HepG2 (cell line): Measurements from ENCODE around the gene UBASH3A. TPM values are rescaled to one million over a fixed set of nuclear protein-coding genes. Genes with fewer than 3 reads are reported as not detected.

Experiments used
- CTCF ChIP-seq: sonication (generic); formaldehyde crosslinking; IDR thresholded peaks from 2 replicates; pipeline ENCODE4 v1.5.0; 2020; ENCODE audit warnings: mild to moderate bottlenecking, missing genetic modification reagents, moderate library complexity
- E2F1 ChIP-seq: sonication (generic); formaldehyde crosslinking; IDR thresholded peaks from 2 replicates; pipeline ENCODE4 v1.5.0; 2020; ENCODE audit warnings: missing genetic modification reagents
- HNRNPL ChIP-seq: fragments of 200-400 bp; formaldehyde crosslinking; IDR thresholded peaks from 2 replicates; pipeline ENCODE4 v1.6.1; 2017; ENCODE audit warnings: mild to moderate bottlenecking, low read depth, low read length
- KDM3A ChIP-seq: IDR thresholded peaks from 2 replicates; pipeline ENCODE4 v1.6.1; 2018; ENCODE audit warnings: low read depth, missing compliant biosample characterization
- NR2F1 ChIP-seq, 2 experiments: fragments of 450-650 bp in 1 of 2; formaldehyde crosslinking in 1 of 2; IDR thresholded peaks; 2 replicates each; pipeline versions ENCODE4 v1.5.0 to v1.6.1; 2016 to 2020; ENCODE audit warnings: mild to moderate bottlenecking in 1 of 2, missing compliant biosample characterization in 1 of 2, missing genetic modification reagents in 1 of 2, moderate library complexity in 1 of 2
- NR2F2 ChIP-seq: IDR thresholded peaks from 2 replicates; pipeline ENCODE4 v1.6.1; 2012; ENCODE audit warnings: low read depth, inconsistent platforms, borderline replicate concordance
- SRSF9 ChIP-seq: fragments of 200-400 bp; formaldehyde crosslinking; IDR thresholded peaks from 2 replicates; pipeline ENCODE4 v1.6.1; 2018; ENCODE audit warnings: borderline replicate concordance, mild to moderate bottlenecking, low read depth, low read length; ENCODE audit not compliant: insufficient read depth, poor library complexity, severe bottlenecking
- U2AF2 ChIP-seq: fragments of 200-400 bp; formaldehyde crosslinking; IDR thresholded peaks from 2 replicates; pipeline ENCODE4 v1.6.1; 2017; ENCODE audit warnings: low read depth, mild to moderate bottlenecking, low read length
- ZNF121 ChIP-seq: sonication (generic); formaldehyde crosslinking; IDR thresholded peaks from 2 replicates; pipeline ENCODE4 v1.5.0; 2020; ENCODE audit warnings: mild to moderate bottlenecking, missing genetic modification reagents
- ZNF572 ChIP-seq: sonication (generic); formaldehyde crosslinking; IDR thresholded peaks from 2 replicates; pipeline ENCODE4 v1.5.1; 2020; ENCODE audit warnings: mild to moderate bottlenecking, missing genetic modification reagents
- ZNF710 ChIP-seq: sonication (generic); formaldehyde crosslinking; IDR thresholded peaks from 2 replicates; pipeline ENCODE4 v1.5.0; 2020; ENCODE audit warnings: mild to moderate bottlenecking, missing genetic modification reagents, borderline replicate concordance
- ZNF737 ChIP-seq: sonication (generic); formaldehyde crosslinking; IDR thresholded peaks from 2 replicates; pipeline ENCODE4 v1.5.0; 2020; ENCODE audit warnings: missing genetic modification reagents, mild to moderate bottlenecking, borderline replicate concordance
- ZNF780A ChIP-seq: sonication (generic); formaldehyde crosslinking; IDR thresholded peaks from 2 replicates; pipeline ENCODE4 v1.8.0; 2022; ENCODE audit warnings: mild to moderate bottlenecking, missing genetic modification reagents, moderate library complexity
- ZZZ3 ChIP-seq: sonication (generic); formaldehyde crosslinking; IDR thresholded peaks from 2 replicates; pipeline ENCODE4 v1.4.0; 2020; ENCODE audit warnings: missing genetic modification reagents, mild to moderate bottlenecking, borderline replicate concordance
- polyA plus RNA-seq, 8 experiments: library from polyadenylated mRNA; depleted of rRNA in 3 of 8; stranded (reverse) in 7 of 8; unstranded in 1 of 8; fragments of >200 nt; fragmentation: Illumina TruSeq in 4 of 8; extraction: Trizol in 4 of 8; gene quantifications; 2 replicates each; pipeline versions ENCODE4 v1.2.1 to v1.2.3, GENCODE V29; 2011 to 2016; ENCODE audit warnings: low read depth in 4 of 8, missing spikeins in 1 of 8, mixed read lengths in 1 of 8; ENCODE audit not compliant: insufficient read depth in 1 of 8
- total RNA-seq, 5 experiments: library from RNA; depleted of rRNA; stranded (reverse); fragments of >200 nt; fragmentation: Illumina TruSeq; extraction: Trizol; gene quantifications; 2 replicates each; pipeline ENCODE4 v1.2.3, GENCODE V29; 2016; ENCODE audit warnings: low read depth in 1 of 5
- TF ChIP-seq, protein P1 (sequence below): sonication (generic); formaldehyde crosslinking; IDR thresholded peaks from 2 replicates; pipeline ENCODE4 v1.5.1; 2020; ENCODE audit warnings: missing genetic modification reagents, mild to moderate bottlenecking, borderline replicate concordance
- TF ChIP-seq, protein P2 (sequence below): sonication (generic); formaldehyde crosslinking; IDR thresholded peaks from 2 replicates; pipeline ENCODE4 v1.5.1; 2020; ENCODE audit warnings: missing genetic modification reagents, mild to moderate bottlenecking, borderline replicate concordance
- TF ChIP-seq, protein P3 (sequence below): sonication (generic); formaldehyde crosslinking; IDR thresholded peaks from 2 replicates; pipeline ENCODE4 v1.8.1; 2023; ENCODE audit warnings: mild to moderate bottlenecking, inconsistent platforms, moderate library complexity, missing genetic modification reagents, borderline replicate concordance

The UBASH3A gene
- total and polyA plus RNA-seq, 2 of the 13 experiments (the other 11 are each of a cell fraction or from before 2014, with no cell fraction given): not detected

DNA sequence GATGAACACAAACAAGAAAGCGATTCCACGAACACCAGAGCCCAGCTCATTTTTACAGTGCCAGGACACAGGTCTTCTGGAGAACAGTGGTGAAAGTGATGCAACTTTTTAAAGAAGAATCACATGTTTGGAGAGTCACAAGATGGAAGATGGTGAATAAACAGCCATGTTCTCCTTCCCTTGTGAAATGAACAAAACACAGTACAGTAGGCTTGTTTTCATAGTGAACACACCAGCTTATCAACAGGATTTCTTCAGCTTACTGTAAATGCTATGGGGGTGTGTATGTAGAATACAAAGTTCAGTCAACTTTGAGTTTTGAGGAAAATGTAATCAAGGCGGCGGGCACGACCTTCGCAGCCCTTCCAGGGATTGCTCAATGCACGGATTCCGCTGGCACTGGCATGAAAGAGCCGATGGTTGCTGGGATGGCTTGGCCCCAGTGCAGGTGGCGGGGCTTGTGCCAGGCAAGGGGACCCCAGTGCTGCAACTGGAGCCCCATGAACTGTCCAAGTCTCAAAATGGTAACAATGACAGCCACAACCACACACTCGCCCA lies 17.6 kb upstream of the UBASH3A start (continued):
- TF ChIP-seq CTCF (CRISPR knock-in tag) (no peak), KDM3A (peak; percentile 61), NR2F2 (peak; percentile 83), ZNF572 (CRISPR knock-in tag) (no peak), NR2F1 (CRISPR knock-in tag; IDR thresholded peaks at IDR 0.05) (peak; percentile 74 to 84), HNRNPL (peak; percentile 99), SRSF9 (no peak), ZNF780A (CRISPR knock-in tag) (0 out of 2 replicates have a peak, but pooled peaks have one; percentile 65), ZZZ3 (no peak), ZNF710 (CRISPR knock-in tag) (no peak), ZNF737 (no peak), ZNF121 (CRISPR knock-in tag) (0 out of 2 replicates have a peak, but pooled peaks have one; percentile 8), U2AF2 (no peak), E2F1 (CRISPR knock-in tag) (no peak)
- TF ChIP-seq, protein P1, sequence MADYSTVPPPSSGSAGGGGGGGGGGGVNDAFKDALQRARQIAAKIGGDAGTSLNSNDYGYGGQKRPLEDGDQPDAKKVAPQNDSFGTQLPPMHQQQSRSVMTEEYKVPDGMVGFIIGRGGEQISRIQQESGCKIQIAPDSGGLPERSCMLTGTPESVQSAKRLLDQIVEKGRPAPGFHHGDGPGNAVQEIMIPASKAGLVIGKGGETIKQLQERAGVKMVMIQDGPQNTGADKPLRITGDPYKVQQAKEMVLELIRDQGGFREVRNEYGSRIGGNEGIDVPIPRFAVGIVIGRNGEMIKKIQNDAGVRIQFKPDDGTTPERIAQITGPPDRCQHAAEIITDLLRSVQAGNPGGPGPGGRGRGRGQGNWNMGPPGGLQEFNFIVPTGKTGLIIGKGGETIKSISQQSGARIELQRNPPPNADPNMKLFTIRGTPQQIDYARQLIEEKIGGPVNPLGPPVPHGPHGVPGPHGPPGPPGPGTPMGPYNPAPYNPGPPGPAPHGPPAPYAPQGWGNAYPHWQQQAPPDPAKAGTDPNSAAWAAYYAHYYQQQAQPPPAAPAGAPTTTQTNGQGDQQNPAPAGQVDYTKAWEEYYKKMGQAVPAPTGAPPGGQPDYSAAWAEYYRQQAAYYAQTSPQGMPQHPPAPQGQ (CRISPR knock-in tag): no peak; the same call in 1 of the 2 replicates
- TF ChIP-seq, protein P2, sequence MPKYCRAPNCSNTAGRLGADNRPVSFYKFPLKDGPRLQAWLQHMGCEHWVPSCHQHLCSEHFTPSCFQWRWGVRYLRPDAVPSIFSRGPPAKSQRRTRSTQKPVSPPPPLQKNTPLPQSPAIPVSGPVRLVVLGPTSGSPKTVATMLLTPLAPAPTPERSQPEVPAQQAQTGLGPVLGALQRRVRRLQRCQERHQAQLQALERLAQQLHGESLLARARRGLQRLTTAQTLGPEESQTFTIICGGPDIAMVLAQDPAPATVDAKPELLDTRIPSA (CRISPR knock-in tag): no peak; the same call in 1 of the 2 replicates
- TF ChIP-seq, protein P3, sequence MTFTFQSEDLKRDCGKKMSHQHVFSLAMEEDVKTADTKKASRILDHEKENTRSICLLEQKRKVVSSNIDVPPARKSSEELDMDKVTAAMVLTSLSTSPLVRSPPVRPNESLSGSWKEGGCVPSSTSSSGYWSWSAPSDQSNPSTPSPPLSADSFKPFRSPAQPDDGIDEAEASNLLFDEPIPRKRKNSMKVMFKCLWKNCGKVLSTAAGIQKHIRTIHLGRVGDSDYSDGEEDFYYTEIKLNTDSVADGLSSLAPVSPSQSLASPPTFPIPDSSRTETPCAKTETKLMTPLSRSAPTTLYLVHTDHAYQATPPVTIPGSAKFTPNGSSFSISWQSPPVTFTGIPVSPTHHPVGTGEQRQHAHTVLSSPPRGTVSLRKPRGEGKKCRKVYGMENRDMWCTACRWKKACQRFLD (CRISPR knock-in tag): no peak
